ENCODE measurements around the gene VPS13C.

The VPS13C gene

GRCh38 chr15:62060113-62060895 is at the start of gene VPS13C:
Gene VPS13C (minus strand): TSS chr15:62060447. CDS start chr15:62060374, 73 bp downstream.
- DNase-seq (ENCODE audit: low spot score) = peak; percentile 97

GRCh38 chr15:62109437-62109836 is 49.2 kb upstream of the VPS13C start:
- DNase-seq (ENCODE audit: low spot score) = no peak

GRCh38 chr15:62108411-62108810 is 48.2 kb upstream of the VPS13C start:
- DNase-seq (ENCODE audit: low spot score) = no peak

- DNase-seq (ENCODE audit: low spot score) = no peak
Measured at GRCh38 chr15:62107571-62108121, 47.4 kb upstream of the VPS13C start.

GRCh38 chr15:62106096-62106495 is 45.8 kb upstream of the VPS13C start:
- DNase-seq (ENCODE audit: low spot score) = no peak

- DNase-seq (ENCODE audit: low spot score) = no peak
Measured at GRCh38 chr15:62105266-62105665, 45.0 kb upstream of the VPS13C start.

- no peak for DNase-seq (ENCODE audit: low spot score)
Measured at GRCh38 chr15:62104846-62105245, 44.6 kb upstream of the VPS13C start.

GRCh38 chr15:62104401-62104800 is 44.2 kb upstream of the VPS13C start:
- no peak for DNase-seq (ENCODE audit: low spot score)

- DNase-seq (ENCODE audit: low spot score) = peak; percentile 11
Measured at GRCh38 chr15:62103431-62103830, 43.2 kb upstream of the VPS13C start.

GRCh38 chr15:62099094-62099601 is 38.9 kb upstream of the VPS13C start:
- peak; percentile 70 for DNase-seq (ENCODE audit: low spot score)

GRCh38 chr15:62094388-62094787 is 34.1 kb upstream of the VPS13C start:
- DNase-seq (ENCODE audit: low spot score) = no peak

- DNase-seq (ENCODE audit: low spot score) = no peak
Measured at GRCh38 chr15:62093809-62094208, 33.6 kb upstream of the VPS13C start.

GRCh38 chr15:62090988-62091387 is 30.7 kb upstream of the VPS13C start:
- no peak for DNase-seq (ENCODE audit: low spot score)

GRCh38 chr15:62089616-62090015 is 29.4 kb upstream of the VPS13C start:
- no peak for DNase-seq (ENCODE audit: low spot score)

GRCh38 chr15:62088353-62088693 is 28.1 kb upstream of the VPS13C start:
- no peak for DNase-seq (ENCODE audit: low spot score)

- peak; percentile 51 for DNase-seq (ENCODE audit: low spot score)
Measured at GRCh38 chr15:62087671-62088352, 27.6 kb upstream of the VPS13C start.

- no peak for DNase-seq (ENCODE audit: low spot score)
Measured at GRCh38 chr15:62085740-62086139, 25.5 kb upstream of the VPS13C start.

- DNase-seq (ENCODE audit: low spot score) = no peak
Measured at GRCh38 chr15:62083194-62084154, 23.2 kb upstream of the VPS13C start.

GRCh38 chr15:62079594-62079993 is 19.3 kb upstream of the VPS13C start:
- no peak for DNase-seq (ENCODE audit: low spot score)

GRCh38 chr15:62075595-62076277 is 15.5 kb upstream of the VPS13C start:
- no peak for DNase-seq (ENCODE audit: low spot score)

GRCh38 chr15:62071711-62072308 is 11.6 kb upstream of the VPS13C start:
- peak; percentile 59 for DNase-seq (ENCODE audit: low spot score)

Data from GM03348 (cell line).